Nucleus accumbens (tissue), 56 donors: Measurements from ENCODE around the gene FAM168B.
A peak's percentile ranks its signal among the peaks of the same experiment; 100 is the strongest.

Source experiments
- DNase-seq, 56 donors: peaks; one replicate each; lab custom pipeline; 2025; lab: John Stamatoyannopoulos, UW

Gene FAM168B

DNA sequence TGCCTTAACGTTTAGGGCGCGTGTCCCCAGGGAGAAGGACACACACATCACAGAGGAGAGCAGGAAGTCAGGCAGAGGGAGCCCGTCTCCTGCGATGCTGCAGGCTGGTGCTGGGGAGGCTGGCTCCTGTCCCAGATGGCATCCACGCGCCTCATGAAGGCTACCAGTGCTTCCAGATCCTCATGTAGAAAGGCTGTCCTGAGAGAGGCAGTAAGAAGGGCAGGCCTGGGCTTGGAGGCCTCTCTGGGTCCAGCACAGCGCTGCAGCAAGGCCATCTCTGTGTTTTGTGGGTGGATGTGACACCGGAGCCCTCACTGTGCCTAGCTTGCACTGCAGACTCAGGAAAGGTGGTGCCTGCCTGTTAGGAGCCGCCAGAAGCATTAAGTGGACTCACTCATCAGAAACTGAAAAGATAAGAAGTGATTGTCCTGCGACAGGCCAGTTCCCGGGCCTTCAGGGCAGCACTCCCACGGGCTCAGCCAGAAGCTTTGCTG is 62.7 kb downstream of the FAM168B start:
- peak in 44 of 56 donors; percentile 22 to 82 (median 58) for DNase-seq

DNA sequence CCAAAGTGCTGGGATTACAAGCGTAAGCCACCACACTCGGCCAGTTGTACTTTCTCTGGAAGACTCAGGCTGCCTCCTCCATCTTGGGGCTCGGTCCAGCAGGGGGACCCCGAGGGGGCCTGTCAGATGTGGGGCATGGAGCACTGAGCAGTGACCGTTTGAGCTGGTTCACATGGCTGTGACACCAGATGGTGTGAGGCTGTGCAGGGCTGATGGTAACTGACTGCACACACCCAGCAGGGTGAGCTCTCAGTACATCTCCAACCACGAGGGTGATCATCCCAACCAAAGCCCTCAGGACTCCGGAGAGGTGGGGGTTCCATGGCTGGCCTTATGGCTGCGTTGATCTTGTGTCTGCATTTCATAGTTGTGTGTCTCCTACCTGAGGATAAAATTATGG is 63.4 kb downstream of the FAM168B start:
- no peak for DNase-seq

DNA sequence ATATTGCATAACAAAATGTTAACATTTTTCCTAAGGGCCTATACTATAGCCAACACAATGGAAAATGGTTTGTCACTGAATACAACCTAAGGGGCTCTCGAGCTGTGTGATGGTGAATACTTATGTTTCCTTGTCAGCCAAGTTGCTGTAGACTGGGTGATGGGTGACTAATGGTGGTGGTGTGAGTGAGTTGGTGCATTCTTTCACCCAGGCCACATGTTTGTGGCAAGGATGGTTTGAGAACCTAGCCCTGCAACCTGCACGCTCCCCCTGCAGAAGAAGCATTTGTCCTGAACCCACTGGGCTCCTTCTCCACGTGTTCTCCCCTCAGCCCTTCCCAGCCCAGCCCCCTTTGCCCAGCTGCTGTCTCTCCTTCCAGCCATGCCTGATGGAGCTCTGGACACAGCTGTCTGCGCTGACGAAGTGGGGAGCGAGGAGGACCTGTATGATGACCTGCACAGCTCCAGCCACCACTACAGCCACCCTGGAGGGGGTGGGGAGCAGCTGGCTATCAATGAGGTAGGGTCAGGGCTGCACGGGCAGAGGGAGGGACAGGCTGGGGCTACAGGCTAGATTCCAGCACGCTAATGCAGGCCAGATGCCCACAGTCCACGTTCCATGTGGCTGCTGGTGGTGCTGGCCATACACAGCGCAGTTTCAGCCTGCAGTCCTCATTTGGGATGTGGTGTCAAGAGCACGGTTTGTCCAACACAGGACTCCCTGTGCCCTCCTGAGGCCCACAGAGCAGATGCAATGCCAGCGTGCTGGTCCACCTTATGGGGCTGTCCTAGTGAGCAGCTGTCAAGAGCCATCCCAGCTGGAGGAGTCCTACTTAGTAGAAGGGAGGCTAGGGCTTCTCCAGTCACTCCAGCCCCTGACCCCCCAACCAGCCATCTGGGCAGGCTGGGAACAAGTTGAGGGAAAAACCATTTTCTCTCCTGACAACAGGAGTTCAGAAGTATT is 65.4 kb downstream of the FAM168B start:
- DNase-seq, result no peak

DNA sequence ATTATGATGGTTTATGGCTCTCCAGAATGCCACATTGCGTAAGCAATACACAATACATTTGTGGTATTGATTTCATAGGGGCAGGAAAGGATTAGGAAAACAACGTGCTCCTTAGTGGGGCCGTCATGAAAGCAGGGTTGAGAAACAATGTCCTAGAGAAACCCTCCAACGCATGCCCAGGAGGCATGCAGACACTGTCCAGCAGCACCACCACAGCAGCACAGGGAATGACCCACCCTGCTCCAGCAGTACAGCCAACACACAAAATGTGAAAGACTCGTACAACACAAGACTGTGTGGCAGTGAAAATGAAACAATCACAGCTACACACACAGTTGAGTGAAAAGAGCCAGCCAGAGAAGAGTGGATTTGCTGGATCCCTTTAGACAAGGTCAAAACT is 66.3 kb downstream of the FAM168B start:
- DNase-seq, result no peak

DNA sequence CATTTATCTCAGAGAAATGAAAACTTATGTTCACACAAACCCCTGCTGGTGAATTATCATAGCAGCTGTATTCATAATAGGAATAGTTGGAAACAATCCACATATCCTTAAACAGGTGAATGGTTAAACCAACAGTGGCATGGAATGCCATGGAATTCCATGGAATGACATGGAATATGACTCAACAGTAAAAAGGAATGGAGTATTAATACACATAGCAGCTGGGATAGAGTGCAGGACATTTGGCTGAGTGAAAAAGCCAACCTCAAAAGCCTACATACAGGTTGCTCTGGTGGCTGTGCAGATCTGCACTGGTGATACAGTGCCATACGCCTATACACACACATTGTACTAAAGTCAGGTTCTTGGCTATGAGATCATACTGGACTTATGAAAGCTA is 69.5 kb downstream of the FAM168B start:
- no peak for DNase-seq

DNA sequence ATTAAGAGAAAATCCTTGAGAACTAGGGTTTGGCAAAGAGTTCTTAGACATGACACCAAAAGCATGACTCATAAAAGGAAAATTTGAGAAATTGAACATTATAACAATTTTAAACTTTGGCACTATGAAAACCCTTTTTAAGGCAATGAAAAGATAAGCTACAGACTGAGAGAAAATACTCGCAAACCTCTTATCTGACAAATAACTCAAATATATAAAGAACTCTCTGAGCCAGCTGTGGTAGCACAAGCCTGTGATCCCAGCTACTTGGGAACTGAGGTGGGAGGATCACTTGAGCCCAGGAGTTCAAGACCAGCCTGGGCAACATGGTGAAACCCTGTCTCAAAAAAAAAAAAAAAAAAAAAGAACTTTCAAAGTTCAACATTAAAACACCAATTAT is 70.5 kb downstream of the FAM168B start:
- no peak for DNase-seq

DNA sequence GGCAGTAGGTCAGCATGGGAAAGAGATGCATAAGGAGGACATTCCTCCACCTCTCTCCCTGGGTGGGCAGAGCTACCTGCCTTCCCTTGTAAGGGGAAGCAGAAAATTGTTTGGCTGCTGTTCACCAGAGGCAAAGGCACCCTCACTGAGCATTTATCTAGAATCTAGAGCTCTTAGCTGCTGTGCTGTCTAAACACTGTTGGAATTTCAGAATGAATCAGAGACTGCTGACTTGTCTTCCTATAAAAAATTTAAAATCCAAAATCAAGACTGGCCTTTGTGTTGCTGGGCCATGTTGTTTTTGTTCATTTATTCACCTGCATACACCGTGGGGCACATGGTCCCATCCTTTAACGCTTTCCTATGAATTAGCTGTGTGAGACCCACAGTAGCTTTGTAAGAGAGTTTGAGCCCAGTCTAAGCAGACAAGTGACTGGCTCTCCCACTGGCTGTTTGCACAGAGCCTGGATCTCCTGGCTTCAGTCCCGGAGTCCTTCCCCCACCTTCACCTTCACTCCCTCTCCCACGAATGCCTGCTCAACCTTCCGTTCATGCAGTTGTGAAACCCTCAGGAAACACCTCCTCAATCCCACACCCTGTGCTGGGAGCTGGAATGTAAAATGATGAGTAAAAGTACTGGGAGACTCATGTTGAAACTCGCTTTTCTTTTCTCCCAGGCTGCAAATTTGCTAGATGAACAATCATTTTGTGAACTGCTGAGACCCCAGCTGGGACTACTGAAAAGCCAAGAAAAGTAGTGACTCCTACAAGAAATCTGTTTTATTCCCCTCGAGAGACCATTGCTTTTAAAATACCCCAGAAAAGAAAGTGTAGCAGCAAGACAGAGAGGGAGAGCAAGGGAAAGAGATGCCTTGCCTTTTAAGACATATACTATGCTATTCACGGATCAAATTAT is 76.2 kb downstream of the FAM168B start:
- DNase-seq, result peak in 30 of 56 donors; percentile 2 to 74 (median 37)

DNA sequence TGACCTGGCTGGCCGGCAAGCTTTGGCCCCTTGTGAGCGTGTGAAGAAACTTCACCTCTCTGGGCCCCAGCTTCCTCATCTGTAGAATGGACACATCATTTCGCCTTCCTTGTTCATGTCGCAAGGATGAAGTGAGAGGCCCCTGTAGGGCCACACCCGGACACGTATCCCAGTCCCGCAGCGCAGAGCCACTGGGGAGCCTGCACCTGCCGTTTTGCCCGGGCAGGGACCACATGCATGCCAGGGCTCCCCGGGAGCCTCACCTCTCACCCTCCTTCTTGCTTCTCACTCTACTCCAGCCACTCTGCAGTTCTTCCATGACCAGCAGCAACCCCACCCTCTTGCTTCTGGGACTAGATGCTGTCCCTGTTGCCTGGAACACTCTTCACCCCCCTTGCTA is 77.5 kb downstream of the FAM168B start:
- no peak for DNase-seq

DNA sequence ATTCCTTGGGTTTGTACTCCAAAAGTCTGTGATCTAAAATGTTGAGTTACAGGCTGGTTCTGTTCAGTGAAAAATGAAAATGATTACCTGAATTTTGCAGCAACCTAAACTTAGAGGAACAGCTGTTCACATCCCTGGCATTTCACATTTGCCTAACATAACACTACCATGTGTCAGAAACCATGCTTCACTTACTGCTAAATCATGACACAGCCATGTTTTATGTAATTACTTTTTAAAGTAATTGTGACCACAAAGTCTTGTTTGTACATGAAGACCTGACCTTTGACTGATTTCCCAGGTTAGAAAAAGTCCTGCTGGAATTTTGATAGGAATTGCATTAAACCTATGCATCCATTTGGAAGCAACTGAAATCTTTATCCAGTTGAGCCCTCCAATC is 79.1 kb downstream of the FAM168B start:
- DNase-seq, result no peak

DNA sequence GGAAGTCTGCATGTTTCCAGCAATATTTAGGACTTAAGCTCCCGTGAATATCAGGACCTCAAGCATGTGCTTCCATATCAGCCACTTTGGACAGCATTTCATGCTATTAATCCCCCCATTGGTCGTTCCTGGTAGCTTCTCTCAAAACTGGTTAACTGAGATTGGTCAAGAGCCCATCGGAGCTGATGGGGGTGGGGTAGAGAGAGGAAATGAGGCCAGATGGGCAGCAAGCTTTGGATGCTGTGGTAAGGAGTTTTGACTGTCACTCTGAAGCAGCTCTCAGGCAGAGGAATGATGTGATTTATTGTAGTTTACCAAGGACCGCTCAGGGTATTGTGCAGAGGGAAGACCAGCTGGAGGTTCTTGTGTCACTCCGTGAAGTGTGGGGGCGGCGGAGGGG is 81.8 kb downstream of the FAM168B start:
- no peak for DNase-seq

DNA sequence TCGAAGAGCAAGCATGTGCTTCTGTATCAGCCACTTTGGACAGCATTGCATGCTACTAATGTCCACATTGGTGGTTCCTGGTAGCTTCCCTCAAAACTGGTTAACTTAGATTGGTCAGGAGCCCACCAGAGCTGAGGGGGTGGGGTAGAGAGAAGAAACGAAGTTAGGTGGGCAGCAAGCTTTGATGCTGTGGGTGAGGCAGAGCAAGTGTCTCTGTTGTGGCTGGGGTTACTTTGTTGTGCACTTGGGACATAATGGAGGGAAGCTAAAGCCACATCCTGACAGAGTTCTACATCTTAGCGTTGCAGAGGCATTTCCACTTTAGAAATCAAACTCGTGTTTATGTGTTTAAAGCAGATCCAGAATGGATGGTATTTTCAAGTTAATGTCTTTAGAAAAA is 82.7 kb downstream of the FAM168B start:
- no peak for DNase-seq

DNA sequence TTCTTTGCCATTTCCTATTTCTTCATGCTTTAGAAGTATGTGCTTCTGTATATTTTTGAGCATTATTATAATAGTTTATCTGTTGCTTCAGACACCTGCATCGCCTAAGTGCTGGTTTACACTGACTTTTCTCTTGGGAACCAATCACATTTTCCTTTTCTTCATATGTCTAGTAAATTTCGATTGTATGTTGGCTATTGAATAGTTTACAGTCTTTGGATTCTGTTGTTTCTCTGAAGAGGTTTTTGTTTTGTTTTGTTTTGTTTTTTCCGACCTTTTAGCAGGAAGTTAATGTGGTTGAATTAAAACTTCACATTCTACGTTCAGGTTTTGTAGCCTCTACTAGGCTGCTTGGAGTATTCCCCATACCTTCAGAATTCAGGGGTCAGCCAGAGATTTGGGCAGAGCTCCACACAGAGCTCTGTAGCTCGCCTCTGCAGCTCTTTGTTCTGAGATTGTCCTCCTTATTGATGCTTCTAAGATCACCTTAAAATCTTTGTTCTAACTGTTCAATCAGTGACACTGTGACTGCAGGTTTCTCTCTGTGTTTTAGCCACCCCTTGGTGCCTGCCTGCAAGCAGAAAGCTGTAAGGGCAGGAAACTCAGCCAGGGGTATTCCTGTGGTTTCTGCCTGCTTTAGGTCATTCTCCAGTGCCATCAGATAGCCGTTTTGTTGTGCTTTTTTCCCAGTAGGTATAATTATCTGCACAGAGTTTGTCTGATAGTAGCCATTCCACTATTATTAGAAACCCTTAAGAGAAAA is 83.4 kb downstream of the FAM168B start:
- DNase-seq, result no peak

DNA sequence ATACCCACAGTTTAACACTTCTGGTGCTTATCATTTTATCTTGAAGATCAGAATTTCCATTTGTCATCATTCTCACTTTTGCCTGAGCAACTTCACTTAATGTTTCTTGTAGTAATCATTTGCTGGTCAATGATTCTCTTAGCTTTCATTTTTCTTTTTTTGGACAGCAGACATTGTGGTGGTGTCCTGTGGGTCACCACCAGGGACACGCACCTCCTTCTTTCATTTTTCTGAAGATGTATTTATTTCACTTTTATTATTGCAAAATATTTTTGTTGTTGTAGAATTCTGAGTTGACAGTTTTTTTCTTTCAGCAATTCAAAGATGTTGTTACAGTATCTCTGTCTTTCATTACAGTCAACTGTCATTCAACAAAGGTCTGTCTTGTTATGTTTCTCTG is 84.3 kb downstream of the FAM168B start:
- DNase-seq, result no peak

DNA sequence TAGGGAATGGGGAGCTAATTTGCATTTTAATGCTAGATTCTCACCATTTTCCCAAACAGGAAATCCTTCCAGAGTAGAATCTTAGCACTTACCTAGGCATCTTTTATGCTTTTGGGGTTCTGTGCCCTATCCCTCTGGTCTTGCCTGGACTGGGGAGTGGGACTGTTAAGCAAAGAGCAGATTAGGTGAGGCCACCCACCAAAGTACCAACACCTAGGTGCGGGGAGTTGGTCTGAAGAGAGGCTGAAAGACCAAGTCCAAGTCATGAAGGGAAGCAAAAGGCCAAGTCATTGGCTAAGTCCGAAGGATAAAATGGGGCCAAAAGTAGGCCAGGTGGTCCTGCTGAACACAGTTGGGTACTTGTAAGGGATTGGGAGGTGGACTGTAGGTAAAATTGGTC is 86.7 kb downstream of the FAM168B start:
- no peak for DNase-seq

DNA sequence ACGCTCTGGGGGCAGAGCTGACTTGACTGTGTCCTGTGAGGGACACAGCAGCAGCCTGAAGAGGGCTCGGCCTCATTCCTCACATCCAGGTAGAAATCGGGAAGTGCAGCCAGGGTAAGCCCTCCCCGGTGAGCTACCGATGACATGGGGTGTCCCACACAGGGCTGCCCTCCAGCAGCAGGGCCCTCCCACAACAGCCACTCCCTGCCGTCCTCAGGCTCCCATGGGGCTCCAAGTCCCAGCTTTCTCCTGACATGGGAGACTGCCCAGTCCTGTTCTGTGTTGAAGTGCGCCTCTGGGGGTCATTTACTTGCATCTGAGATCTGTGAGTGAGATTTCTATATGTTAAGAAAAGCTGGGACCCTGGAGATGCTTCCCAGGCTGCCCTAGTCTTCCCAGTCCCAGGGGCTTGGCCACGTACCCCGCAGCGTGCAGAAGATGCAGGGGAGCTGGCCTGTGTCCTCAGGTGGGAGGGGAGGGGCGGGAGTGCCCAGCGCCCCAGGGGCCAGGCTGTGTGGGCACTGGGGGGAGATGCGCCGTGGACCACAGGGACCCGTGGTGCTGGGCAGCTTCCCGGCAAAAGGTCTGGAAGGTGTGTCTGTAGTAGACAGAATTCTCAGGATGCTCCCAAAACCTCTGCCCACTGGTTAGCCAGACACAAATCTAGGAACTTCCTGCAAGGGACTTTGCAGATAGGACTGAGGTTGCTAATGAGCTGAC is 87.9 kb downstream of the FAM168B start:
- no peak for DNase-seq

DNA sequence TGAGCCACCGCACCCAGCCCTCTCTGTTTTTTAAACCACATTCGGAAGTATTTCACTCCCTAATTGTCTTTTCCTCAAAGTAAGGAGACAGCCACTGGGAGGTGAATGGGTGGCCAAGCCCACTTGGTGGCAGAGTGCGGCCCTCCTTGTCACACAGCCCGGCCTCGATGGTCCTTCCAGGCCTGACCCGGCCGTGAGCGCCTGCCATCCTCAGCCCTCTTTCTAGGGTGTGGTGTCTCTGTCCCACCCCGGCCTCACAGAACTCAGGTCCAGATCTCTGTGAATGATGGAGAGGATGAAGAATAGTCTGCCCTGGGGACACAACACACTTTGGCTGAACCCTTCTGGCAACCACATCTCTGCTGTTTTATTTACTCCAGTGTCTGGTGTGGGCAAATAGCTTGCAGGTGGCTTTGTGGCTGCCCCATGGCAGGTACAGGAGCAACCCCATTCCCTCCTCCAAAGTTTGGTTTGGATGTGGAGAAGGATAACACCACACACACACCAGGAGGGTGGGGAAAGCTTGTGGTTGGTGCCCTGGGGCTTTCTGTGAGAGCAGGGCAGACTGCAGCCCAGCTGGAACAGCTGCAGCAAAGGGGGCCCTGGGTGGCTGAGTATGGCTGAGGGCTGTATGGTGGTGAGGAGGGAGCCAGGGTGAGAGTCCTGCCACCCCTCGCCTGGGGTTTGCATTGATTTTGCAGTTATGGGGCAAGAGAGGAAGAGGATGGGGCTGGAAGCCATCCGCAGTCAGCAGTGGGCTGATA is 88.6 kb downstream of the FAM168B start:
- DNase-seq, result no peak

DNA sequence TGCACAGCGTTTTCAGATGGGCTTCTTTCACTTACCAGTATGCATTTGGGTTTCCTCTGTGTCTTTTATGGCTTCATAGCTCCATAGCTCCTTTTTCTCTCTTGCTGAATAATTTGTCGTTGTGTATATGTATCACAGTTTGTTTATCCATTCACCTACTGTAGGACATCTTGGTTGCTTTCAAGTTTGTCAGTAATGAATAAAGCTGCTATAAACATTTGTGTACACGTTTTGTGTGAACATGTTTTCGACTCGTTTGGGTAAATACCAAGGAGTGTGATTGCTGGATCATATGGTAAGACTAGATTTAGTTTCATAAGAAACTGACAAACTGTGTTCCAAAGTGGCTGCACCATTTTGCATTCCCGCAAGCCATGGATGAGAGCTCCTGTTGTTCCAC is 94.7 kb downstream of the FAM168B start:
- no peak for DNase-seq
